Measurements from ENCODE around the gene PPA2.

DNA sequence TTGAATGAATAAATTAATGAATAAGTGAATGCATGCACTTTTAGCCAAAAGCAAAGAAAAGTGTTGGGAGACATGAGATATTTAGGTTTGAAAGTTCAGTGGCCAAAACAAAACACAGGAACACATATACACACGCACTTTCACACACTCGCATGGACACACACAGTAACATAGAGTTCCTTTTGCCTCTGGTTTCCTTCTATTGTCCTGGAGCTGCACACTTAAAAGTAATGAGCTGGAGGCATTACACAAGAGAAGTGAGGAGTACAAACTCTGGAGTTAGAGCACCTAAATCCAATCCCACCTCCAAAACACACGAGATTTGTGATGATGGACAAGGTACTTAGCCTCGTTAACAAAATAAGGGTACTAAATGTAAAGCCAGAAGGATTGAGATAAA, 18.7 kb downstream of the PPA2 start:
- TF ChIP-seq CTCF (IDR thresholded peaks at IDR 0.05) (no peak), EZH2 (IDR thresholded peaks at IDR 0.05; ENCODE audit: borderline replicate concordance, insufficient read depth, low read depth, low read length, poor library complexity, severe bottlenecking) (no peak)

Data from B cell (primary cell).